Inferior parietal cortex (tissue), 1 donor: ENCODE data around the gene SFPQ.
"Not testable (repeated sequence)": the region's sequence is repeated elsewhere in the genome, so short reads cannot be mapped to it uniquely, and the experiment has no call there.

Source experiments
- DNase-seq: peaks from one replicate; pipeline ENCODE4 v3.0.0-alpha.2; 2016; ENCODE audit errors: extremely low spot score

Gene SFPQ

GRCh38 chr1:35192853-35193664 is at the start of gene SFPQ:
TSS of gene SFPQ (minus strand) at chr1:35193145. CDS start at chr1:35193049, 96 bp downstream.
- DNase-seq: peak; percentile 100

DNA sequence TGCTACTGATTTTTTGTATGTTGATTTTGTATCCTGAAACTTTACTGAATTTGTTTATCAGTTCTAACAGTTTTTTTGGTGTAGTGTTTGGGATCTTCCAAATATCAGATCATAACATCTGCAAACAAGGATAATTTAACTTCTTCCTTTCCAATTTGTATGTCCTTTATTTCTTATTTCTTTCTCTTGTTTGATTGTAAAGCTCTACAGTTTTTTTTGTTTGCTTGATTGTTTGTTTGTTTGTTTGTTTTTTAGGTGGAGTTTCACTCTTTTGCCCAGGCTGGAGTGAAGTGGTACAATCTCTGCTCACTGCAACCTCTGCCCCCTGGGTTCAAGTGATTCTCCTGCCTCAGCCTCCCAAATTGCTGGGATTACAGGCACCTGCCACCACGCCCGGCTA is 43.8 kb upstream of the SFPQ start:
- DNase-seq: not testable (repeated sequence)

GRCh38 chr1:35231287-35231686 is 38.3 kb upstream of the SFPQ start:
- no peak for DNase-seq

DNA sequence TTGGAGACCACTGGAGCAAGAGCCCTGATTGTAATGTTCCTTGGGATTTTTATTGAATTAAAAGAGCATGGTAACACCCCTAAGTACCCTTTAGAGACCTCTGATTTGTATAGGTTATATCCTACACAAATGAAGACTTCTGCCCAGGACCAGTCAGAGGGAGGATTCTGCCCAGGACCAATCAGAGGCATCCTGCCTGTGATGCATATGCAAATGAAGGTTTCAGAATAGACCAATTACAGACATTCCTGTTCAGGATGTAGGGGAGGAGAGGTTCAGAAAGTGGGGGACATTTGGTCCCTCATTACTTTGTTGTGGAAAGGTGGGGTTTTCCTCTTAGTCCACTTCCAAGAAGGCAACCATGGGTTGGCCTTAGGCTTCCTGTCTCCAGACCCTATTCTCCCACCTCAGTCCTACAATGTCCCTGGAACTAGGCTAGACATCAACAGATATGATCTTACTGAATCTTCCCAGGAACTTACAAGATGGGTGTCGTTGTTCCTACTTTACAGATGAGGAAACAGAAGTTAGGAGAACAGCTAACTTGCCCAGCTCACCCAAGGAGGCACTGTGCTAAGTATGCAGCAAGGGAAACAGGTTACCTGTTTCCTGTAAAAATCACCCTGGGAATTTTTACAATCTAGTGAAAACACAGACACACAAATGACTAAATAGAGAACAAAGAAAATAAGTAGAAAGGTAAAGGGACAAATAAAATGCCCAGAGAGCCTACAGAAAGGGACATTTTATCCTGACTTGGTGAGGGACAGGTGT is 36.8 kb upstream of the SFPQ start:
- no peak for DNase-seq

DNA sequence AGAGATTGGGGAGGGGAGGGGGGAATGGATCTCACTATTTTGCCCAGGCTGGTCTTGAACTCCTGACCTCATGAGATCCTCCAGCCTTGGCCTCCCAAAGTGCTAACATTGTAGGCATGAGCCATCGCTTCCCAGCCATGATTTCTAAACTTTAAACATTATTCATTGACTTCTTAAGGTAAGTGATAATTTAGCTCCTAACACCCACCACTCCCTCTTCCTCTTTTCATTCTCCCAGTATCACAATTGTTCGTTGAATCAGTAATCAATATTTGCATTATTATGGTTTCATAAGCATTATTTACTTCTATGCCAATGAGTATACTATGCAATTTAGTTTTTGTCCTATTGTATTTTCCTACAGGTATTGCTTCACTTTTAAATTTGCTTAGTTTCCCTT is 33.6 kb upstream of the SFPQ start:
- no peak for DNase-seq

- no peak for DNase-seq
Measured at GRCh38 chr1:35223084-35223630, 30.2 kb upstream of the SFPQ start.

GRCh38 chr1:35222322-35223083 is 29.6 kb upstream of the SFPQ start:
- no peak for DNase-seq

- no peak for DNase-seq
Measured at GRCh38 chr1:35220976-35221375, 28.0 kb upstream of the SFPQ start.

DNA sequence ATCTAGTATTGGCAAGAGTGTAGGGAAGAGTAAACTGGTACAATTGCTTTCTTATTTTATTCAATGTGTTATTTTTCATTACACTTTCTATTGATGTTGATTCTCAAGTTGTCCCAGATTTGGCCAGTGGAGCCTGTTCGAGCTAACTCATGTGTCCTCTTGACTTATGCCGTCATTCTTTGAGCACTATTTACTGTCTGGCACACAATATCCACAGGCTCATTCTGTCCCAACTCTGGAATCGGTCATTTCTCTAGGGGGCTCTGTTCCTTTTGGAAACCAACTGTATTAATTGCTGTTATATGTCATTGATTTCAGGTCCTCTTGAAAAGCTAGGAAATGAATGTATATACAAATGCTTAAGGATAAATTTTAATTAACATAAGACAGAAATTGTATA is 22.4 kb upstream of the SFPQ start:
- DNase-seq: no peak

DNA sequence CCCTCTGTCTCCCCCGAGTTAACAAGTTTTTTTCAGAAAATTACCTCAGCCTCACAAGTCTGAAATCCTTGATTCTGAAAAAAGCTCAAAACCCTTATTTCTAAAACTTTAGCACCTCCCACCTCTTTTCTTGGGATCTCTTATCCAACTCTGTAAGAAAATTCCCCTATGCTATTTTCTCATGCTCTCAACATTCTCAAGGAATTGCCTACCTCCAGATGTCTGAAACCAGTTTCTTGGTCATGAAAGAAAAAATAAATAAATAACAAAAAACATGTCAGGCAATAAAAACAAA is 18.1 kb upstream of the SFPQ start:
- peak; percentile 62 for DNase-seq

DNA sequence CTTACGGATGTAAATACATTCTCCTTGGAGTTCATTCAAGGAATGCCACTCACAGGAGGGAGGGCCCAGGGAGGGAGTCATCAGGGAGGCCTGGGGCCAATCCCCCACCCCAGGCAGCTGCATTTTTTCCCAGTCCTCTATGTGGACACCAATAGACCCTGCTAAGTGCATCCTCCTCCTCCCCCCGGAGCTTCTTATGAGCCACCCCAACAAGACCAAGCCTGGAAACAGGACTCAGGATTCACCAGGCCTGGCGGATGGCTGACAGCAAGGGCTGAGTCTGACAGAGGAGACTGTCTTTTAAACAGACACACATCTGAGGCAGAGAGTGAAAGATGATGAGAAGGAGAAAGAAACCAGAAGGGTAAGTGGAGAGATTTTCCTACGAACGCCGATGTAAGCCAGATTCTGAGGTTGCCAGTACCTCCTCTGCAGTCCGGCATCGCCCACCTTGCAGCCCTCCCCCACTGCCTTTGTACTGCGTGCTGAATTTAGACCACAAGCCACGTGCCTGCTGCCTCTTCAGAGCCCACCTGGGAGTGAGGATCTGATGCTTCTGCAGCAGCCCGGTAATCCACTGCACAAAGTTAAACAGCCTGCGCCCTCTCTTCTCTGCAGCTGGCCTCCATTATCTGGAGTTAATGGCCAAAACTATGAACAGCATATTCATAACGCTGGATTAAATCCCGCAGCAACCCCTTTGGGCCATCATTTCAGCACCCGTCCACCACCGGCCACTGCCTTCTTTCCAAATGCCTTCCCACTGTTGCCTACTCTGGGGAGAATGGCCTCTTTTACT is 17.6 kb upstream of the SFPQ start:
- DNase-seq: no peak

DNA sequence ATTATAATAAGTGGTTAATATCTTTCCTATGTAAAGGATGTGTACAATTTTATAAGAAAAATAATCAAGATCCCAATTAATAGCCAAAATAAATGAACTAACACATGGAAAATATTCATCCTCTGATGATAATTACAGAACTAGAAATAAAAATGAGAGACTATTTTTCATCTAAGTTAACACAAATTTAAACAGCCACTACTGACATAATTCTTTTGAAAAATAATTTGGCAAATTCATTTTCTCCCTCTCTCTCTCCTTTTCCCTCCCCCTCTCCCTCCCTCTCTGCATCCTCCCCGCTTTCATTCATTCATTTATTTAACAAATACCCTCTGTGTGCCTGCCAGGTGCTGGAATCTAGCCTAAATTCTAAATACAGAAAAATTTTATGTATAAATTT is 10.3 kb upstream of the SFPQ start:
- DNase-seq: no peak

GRCh38 chr1:35202048-35202719 is 9.2 kb upstream of the SFPQ start:
- peak; percentile 93 for DNase-seq

DNA sequence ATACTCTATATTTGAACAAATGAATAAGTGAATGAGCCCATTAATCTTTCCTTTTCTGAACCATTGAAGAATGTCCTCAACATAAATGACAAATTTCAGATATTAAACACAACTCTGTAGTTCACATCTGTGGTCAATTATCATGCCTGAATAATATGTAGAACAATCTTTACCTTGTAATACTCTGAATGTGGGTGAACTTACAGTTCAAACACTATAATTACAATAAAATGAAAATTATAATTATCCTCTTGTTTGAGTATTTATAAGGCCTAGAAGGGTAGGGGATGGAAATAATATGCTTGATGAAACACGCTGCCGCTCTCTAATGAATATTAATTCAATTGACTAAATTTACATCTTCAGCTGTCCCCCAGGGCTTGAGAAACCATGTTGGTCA is 8.7 kb upstream of the SFPQ start:
- no peak for DNase-seq

DNA sequence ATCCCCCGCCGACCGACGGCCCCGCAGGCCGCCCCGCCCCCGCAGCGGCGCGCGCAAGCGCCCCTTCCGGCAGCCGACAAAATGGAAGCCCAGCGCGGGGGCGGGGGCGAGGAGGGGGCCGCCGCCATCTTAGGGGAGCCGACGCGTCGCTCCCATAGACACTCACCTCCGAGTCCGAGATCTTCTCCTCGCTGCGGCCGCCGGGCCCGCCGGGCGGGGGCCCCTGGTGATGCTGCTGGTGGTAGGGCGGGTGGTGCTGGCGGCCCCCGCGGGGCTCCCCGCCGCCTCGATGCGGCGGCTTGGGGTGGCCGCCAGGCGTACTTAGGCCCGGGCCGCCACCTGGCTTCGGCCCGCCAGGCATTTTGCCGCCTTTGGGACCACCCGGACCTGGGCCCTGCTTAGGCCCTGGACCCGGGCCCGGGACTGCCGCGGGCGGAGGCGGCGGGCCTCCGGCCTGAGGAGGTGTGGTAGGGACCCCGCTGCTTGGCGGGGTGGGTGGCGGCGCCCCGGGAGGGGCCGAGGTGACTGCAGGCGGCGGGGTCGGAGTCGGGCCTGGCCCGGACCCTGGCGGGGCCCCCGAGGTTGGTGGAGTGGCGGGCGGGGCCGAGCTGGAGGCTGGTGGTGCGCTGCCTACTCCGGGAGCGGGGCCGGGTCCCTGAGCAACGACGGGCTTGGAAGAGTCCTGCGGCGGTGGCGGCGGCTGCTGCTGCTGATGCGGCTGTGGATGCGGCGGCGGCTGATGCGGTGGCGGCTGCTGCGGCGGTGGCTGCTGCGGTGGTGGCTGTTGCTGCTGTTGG is 691 bp downstream of the SFPQ start:
- peak; percentile 77 for DNase-seq

GRCh38 chr1:35191429-35192055 is 1.4 kb downstream of the SFPQ start:
- no peak for DNase-seq

DNA sequence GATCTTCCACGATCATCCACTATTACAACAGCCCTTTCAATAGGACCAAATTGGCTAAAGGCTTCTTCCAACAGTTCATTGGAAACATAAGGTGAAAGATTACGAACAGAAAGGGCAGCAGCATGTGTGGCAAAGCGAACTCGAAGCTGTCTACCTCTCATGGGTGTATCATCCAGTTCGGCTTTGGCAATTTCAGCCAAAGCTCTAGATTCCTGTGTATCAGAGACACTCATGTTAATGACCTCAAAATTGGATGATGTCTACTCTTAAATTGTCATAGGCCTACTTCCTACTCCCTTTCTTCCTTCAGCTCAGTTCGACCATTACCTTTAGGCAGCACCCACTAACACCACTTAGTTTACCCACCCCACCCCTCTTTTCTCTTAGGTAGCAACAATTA is 2.2 kb downstream of the SFPQ start:
- no peak for DNase-seq

DNA sequence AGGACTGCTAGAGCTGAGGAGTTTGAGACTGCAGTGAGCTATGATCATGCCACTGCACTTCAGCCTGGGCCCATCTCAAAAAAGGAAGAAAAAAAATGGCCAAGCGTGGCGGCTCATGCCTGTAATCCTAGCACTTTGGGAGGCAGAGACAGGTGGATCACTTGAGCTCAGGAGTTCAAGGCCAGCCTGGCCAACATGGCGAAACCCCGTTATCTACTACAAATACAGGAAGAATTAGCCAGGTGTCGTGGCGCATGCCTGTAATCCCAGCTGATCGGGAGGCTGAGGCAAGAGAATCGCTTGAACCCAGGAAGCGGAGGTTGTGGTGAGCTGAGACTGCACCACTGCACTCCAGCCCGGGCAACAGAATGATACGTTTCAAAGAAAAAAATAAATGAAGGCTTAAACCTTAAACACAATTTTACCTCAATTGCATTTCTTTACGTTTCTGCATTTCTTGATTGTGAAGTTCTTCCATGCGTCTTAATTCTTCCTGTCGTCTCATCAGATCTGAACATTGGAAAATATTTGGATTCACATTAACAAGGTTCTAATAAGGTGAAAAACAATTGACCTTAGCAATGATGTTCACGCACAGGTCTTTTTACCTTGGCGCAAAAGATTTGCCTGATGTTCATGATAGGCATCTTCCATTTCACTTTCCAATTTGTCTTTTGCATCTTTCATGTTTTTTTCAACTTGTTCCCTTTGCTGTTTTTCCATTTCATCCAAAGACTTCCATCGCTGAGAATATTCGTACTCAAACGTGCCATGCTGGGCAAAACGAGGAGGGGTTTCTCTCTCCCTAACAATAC is 4.2 kb downstream of the SFPQ start:
- no peak for DNase-seq
